ENCODE data around the gene ZNF664.

Gene ZNF664

GRCh38 chr12:124026755-124027745, 54.0 kb downstream of the ZNF664 start:
- H3K27me3 Mint-ChIP-seq, result peaks cover 7% of the 10 kb centered on the region
- H3K36me3 Mint-ChIP-seq (ENCODE audit: low read depth), result no peaks in the 10 kb centered on the region
- H3K9me3 Mint-ChIP-seq, result no peaks in the 10 kb centered on the region
- H3K27ac Mint-ChIP-seq, result no peak overlapping the region
- no peak overlapping the region for H3K4me3 Mint-ChIP-seq
- H3K4me1 Mint-ChIP-seq (ENCODE audit: low read depth), result peaks cover 25% of the 10 kb centered on the region
- intact Hi-C loops (cut with micrococcal nuclease), result no loop called here

- H3K4me3 Mint-ChIP-seq, result no peak overlapping the region
- H3K36me3 Mint-ChIP-seq (ENCODE audit: low read depth), result no peaks in the 10 kb centered on the region
- intact Hi-C loops (cut with micrococcal nuclease), result no loop called here
- H3K27ac Mint-ChIP-seq, result no peak overlapping the region
- H3K27me3 Mint-ChIP-seq, result peaks cover 7% of the 10 kb centered on the region
- H3K4me1 Mint-ChIP-seq (ENCODE audit: low read depth), result peaks cover 25% of the 10 kb centered on the region
- H3K9me3 Mint-ChIP-seq, result no peaks in the 10 kb centered on the region
Measured at GRCh38 chr12:124027753-124028554, 54.9 kb downstream of the ZNF664 start.

GRCh38 chr12:124028555-124028925, 55.5 kb downstream of the ZNF664 start:
- Mint-ChIP-seq H3K4me1 (ENCODE audit: low read depth) (peaks cover 25% of the 10 kb centered on the region), H3K9me3 (no peaks in the 10 kb centered on the region), H3K36me3 (ENCODE audit: low read depth) (no peaks in the 10 kb centered on the region), H3K27ac (no peak overlapping the region), H3K4me3 (no peak overlapping the region), H3K27me3 (peaks cover 10% of the 10 kb centered on the region)
- intact Hi-C loops (cut with micrococcal nuclease), result no loop called here

- no peaks in the 10 kb centered on the region for H3K36me3 Mint-ChIP-seq (ENCODE audit: low read depth)
- peaks cover 10% of the 10 kb centered on the region for H3K27me3 Mint-ChIP-seq
- no peaks in the 10 kb centered on the region for H3K9me3 Mint-ChIP-seq
- H3K27ac Mint-ChIP-seq, result no peak overlapping the region
- H3K4me1 Mint-ChIP-seq (ENCODE audit: low read depth), result peaks cover 14% of the 10 kb centered on the region
- intact Hi-C loops (cut with micrococcal nuclease), result no loop called here
- no peak overlapping the region for H3K4me3 Mint-ChIP-seq
Measured at GRCh38 chr12:124030008-124030407, 57.0 kb downstream of the ZNF664 start.

GRCh38 chr12:124030510-124030909, 57.5 kb downstream of the ZNF664 start:
- H3K36me3 Mint-ChIP-seq (ENCODE audit: low read depth), result no peaks in the 10 kb centered on the region
- H3K27me3 Mint-ChIP-seq, result peaks cover 10% of the 10 kb centered on the region
- H3K9me3 Mint-ChIP-seq, result no peaks in the 10 kb centered on the region
- intact Hi-C loops (cut with micrococcal nuclease), result no loop called here
- H3K4me1 Mint-ChIP-seq (ENCODE audit: low read depth), result peaks cover 14% of the 10 kb centered on the region
- H3K27ac Mint-ChIP-seq, result no peak overlapping the region
- H3K4me3 Mint-ChIP-seq, result no peak overlapping the region

- peaks cover 14% of the 10 kb centered on the region for H3K4me1 Mint-ChIP-seq (ENCODE audit: low read depth)
- H3K4me3 Mint-ChIP-seq, result no peak overlapping the region
- no peaks in the 10 kb centered on the region for H3K36me3 Mint-ChIP-seq (ENCODE audit: low read depth)
- intact Hi-C loops (cut with micrococcal nuclease), result no loop called here
- H3K9me3 Mint-ChIP-seq, result no peaks in the 10 kb centered on the region
- H3K27me3 Mint-ChIP-seq, result peaks cover 10% of the 10 kb centered on the region
- H3K27ac Mint-ChIP-seq, result no peak overlapping the region
Measured at GRCh38 chr12:124031058-124031457, 58.0 kb downstream of the ZNF664 start.

GRCh38 chr12:124032265-124032886, 59.4 kb downstream of the ZNF664 start:
- peaks cover 13% of the 10 kb centered on the region for H3K27me3 Mint-ChIP-seq
- no peak overlapping the region for H3K27ac Mint-ChIP-seq
- peaks cover 8% of the 10 kb centered on the region for H3K4me1 Mint-ChIP-seq (ENCODE audit: low read depth)
- H3K36me3 Mint-ChIP-seq (ENCODE audit: low read depth), result no peaks in the 10 kb centered on the region
- no peak overlapping the region for H3K4me3 Mint-ChIP-seq
- no peaks in the 10 kb centered on the region for H3K9me3 Mint-ChIP-seq
- intact Hi-C loops (cut with micrococcal nuclease), result no loop called here

GRCh38 chr12:124033859-124034258, 60.8 kb downstream of the ZNF664 start:
- Mint-ChIP-seq H3K36me3 (ENCODE audit: low read depth) (no peaks in the 10 kb centered on the region), H3K27ac (no peak overlapping the region), H3K4me3 (no peak overlapping the region), H3K4me1 (ENCODE audit: low read depth) (peaks cover 5% of the 10 kb centered on the region), H3K27me3 (peaks cover 15% of the 10 kb centered on the region), H3K9me3 (no peaks in the 10 kb centered on the region)
- intact Hi-C loops (cut with micrococcal nuclease), result no loop called here

- peaks cover 17% of the 10 kb centered on the region for H3K27me3 Mint-ChIP-seq
- intact Hi-C loops (cut with micrococcal nuclease), result no loop called here
- no peak overlapping the region for H3K4me3 Mint-ChIP-seq
- H3K36me3 Mint-ChIP-seq (ENCODE audit: low read depth), result no peaks in the 10 kb centered on the region
- no peaks in the 10 kb centered on the region for H3K9me3 Mint-ChIP-seq
- H3K27ac Mint-ChIP-seq, result no peak overlapping the region
- peaks cover 7% of the 10 kb centered on the region for H3K4me1 Mint-ChIP-seq (ENCODE audit: low read depth)
Measured at GRCh38 chr12:124034297-124034696, 61.3 kb downstream of the ZNF664 start.

- intact Hi-C loops (cut with micrococcal nuclease), result loop anchor here (5.0 kb wide), 1 partner anchor 737 kb away; no protein-coding TSS in a partner anchor
- Mint-ChIP-seq H3K9me3 (no peaks in the 10 kb centered on the region), H3K36me3 (ENCODE audit: low read depth) (no peaks in the 10 kb centered on the region), H3K27ac (no peak overlapping the region), H3K4me1 (ENCODE audit: low read depth) (peaks cover 10% of the 10 kb centered on the region), H3K4me3 (no peak overlapping the region), H3K27me3 (peaks cover 17% of the 10 kb centered on the region)
Measured at GRCh38 chr12:124035163-124035562, 62.1 kb downstream of the ZNF664 start.

- peaks cover 17% of the 10 kb centered on the region for H3K27me3 Mint-ChIP-seq
- intact Hi-C loops (cut with micrococcal nuclease), result loop anchor here (1.0 to 5.0 kb wide), 2 partner anchors 285 to 736 kb away; no protein-coding TSS in a partner anchor
- H3K9me3 Mint-ChIP-seq, result no peaks in the 10 kb centered on the region
- H3K4me1 Mint-ChIP-seq (ENCODE audit: low read depth), result peaks cover 10% of the 10 kb centered on the region
- H3K36me3 Mint-ChIP-seq (ENCODE audit: low read depth), result no peaks in the 10 kb centered on the region
- no peak overlapping the region for H3K4me3 Mint-ChIP-seq
- H3K27ac Mint-ChIP-seq, result no peak overlapping the region
Measured at GRCh38 chr12:124036171-124036598, 63.2 kb downstream of the ZNF664 start.

- no peaks in the 10 kb centered on the region for H3K36me3 Mint-ChIP-seq (ENCODE audit: low read depth)
- H3K9me3 Mint-ChIP-seq, result no peaks in the 10 kb centered on the region
- H3K4me3 Mint-ChIP-seq, result no peak overlapping the region
- peaks cover 17% of the 10 kb centered on the region for H3K27me3 Mint-ChIP-seq
- intact Hi-C loops (cut with micrococcal nuclease), result loop anchor here (1.0 to 5.0 kb wide), 2 partner anchors 285 to 736 kb away; no protein-coding TSS in a partner anchor
- H3K4me1 Mint-ChIP-seq (ENCODE audit: low read depth), result peaks cover 10% of the 10 kb centered on the region
- no peak overlapping the region for H3K27ac Mint-ChIP-seq
Measured at GRCh38 chr12:124036657-124037109, 63.7 kb downstream of the ZNF664 start.

GRCh38 chr12:124037331-124037730, 64.3 kb downstream of the ZNF664 start:
- no peaks in the 10 kb centered on the region for H3K36me3 Mint-ChIP-seq (ENCODE audit: low read depth)
- H3K4me1 Mint-ChIP-seq (ENCODE audit: low read depth), result peaks cover 10% of the 10 kb centered on the region
- intact Hi-C loops (cut with micrococcal nuclease), result loop anchor here (5.0 kb wide), 1 partner anchor 735 kb away; no protein-coding TSS in a partner anchor
- H3K27ac Mint-ChIP-seq, result no peak overlapping the region
- H3K4me3 Mint-ChIP-seq, result no peak overlapping the region
- H3K9me3 Mint-ChIP-seq, result no peaks in the 10 kb centered on the region
- peaks cover 17% of the 10 kb centered on the region for H3K27me3 Mint-ChIP-seq
